Endothelial cell of umbilical vein (primary cell): ENCODE data around the gene YTHDF1. TPM values are rescaled to one million over a fixed set of nuclear protein-coding genes. Genes with fewer than 3 reads are reported as not detected.

Experiments
- BruUV-seq: library from RNA; stranded (reverse); fragments of 400-500 nt; replicated peaks from 2 replicates; lab custom pipeline; 2021; lab: Mats Ljungman, UMichigan
- CTCF ChIA-PET: fragments of 300-600, 350-600 bp; sonication (Branson Sonifier 250); formaldehyde crosslinking; loops from one replicate; lab custom pipeline; 2021; ENCODE audit warnings: antibody characterized with exemption, inconsistent platforms; lab: Charles Lee
- POLR2A ChIA-PET: fragments of 300-600, 350-600 bp; sonication (Branson Sonifier 250); formaldehyde crosslinking; loops from one replicate; lab custom pipeline; 2021; ENCODE audit warnings: antibody characterized with exemption, inconsistent platforms; lab: Charles Lee
- DNase-seq: peaks from one replicate; pipeline ENCODE4 v3.0.0-alpha.2; 2011; ENCODE audit warnings: low read depth, low spot score
- FAIRE-seq: peaks from 2 replicates; lab custom pipeline; 2011; peaks lifted over from hg19 to GRCh38; lab: Jason Lieb, UNC
- H2AFZ ChIP-seq: 2 replicates; pipeline ENCODE4 v1.6.0; 2012; ENCODE audit warnings: low read depth, low read length, control low read depth, inconsistent platforms
- H3K27ac ChIP-seq: 2 replicates; pipeline ENCODE4 v1.5.1; 2011; ENCODE audit warnings: low read depth, mild to moderate bottlenecking, control low read depth, low read length, moderate library complexity; ENCODE audit not compliant: insufficient read depth
- H3K27me3 ChIP-seq, 2 experiments: 2 replicates each; pipeline versions ENCODE4 v1.6.0 to v1.6.1; 2011; ENCODE audit warnings: low read length in 2 of 2, mixed read lengths in 1 of 2; ENCODE audit not compliant: control insufficient read depth in 2 of 2, insufficient read depth in 2 of 2
- H3K36me3 ChIP-seq, 2 experiments: 2 replicates in 1 of 2; 3 replicates in 1 of 2; pipeline ENCODE4 v1.5.1; 2011; ENCODE audit warnings: low read length in 2 of 2, mild to moderate bottlenecking in 1 of 2, moderate library complexity in 1 of 2; ENCODE audit not compliant: control insufficient read depth in 2 of 2, insufficient read depth in 2 of 2; ENCODE audit errors: extremely low read depth in 1 of 2
- H3K4me1 ChIP-seq: 3 replicates; pipeline ENCODE4 v1.5.1; 2011; ENCODE audit warnings: mild to moderate bottlenecking, low read length; ENCODE audit not compliant: control insufficient read depth, insufficient read depth; ENCODE audit errors: extremely low read depth
- H3K4me2 ChIP-seq: 2 replicates; pipeline ENCODE4 v1.6.1; 2011; ENCODE audit warnings: low read length, control low read depth, mixed read lengths; ENCODE audit not compliant: insufficient read depth
- H3K4me3 ChIP-seq, 3 experiments: fragments of 200-600 bp in 1 of 3; sonication (generic), shearing (Covaris generic) in 1 of 3; replicated peaks in 1 of 3; 2 replicates each; pipeline ENCODE4 v1.5.1; 2011 to 2016; ENCODE audit warnings: control low read depth in 3 of 3, low read length in 3 of 3, mild to moderate bottlenecking in 2 of 3, inconsistent platforms in 1 of 3, low read depth in 1 of 3, moderate library complexity in 1 of 3; ENCODE audit not compliant: insufficient read depth in 1 of 3
- H3K79me2 ChIP-seq: 2 replicates; pipeline ENCODE4 v1.6.0; 2012; ENCODE audit warnings: low read length, inconsistent platforms; ENCODE audit not compliant: control insufficient read depth, insufficient read depth
- H3K9ac ChIP-seq: replicated peaks from 2 replicates; pipeline ENCODE3; 2011; ENCODE audit warnings: low read length, control low read depth; ENCODE audit not compliant: insufficient read depth; ENCODE audit errors: extremely low read depth
- H3K9me1 ChIP-seq: replicated peaks from 3 replicates; pipeline ENCODE4 v1.6.0; 2011; ENCODE audit warnings: mild to moderate bottlenecking, low read length; ENCODE audit not compliant: control insufficient read depth, insufficient read depth; ENCODE audit errors: extremely low read depth
- H3K9me3 ChIP-seq: replicated peaks from 2 replicates; pipeline ENCODE4 v1.5.1; 2012; ENCODE audit warnings: low read length, inconsistent platforms; ENCODE audit not compliant: control insufficient read depth, insufficient read depth
- H4K20me1 ChIP-seq: replicated peaks from 2 replicates; pipeline ENCODE3; 2011; ENCODE audit warnings: mild to moderate bottlenecking, low read length; ENCODE audit not compliant: control insufficient read depth, insufficient read depth; ENCODE audit errors: extremely low read depth
- EZH2 ChIP-seq: IDR thresholded peaks from 2 replicates; pipeline ENCODE4 v1.6.1; 2012; ENCODE audit warnings: borderline replicate concordance, low read depth, mild to moderate bottlenecking, moderate library complexity, low read length, inconsistent platforms; ENCODE audit not compliant: severe bottlenecking
- FOS ChIP-seq: IDR thresholded peaks from 2 replicates; pipeline ENCODE4 v1.6.1; 2011; ENCODE audit warnings: mild to moderate bottlenecking, low read length, moderate library complexity, borderline replicate concordance; ENCODE audit not compliant: insufficient read depth
- GATA2 ChIP-seq: IDR thresholded peaks from 2 replicates; pipeline ENCODE4 v1.7.0; 2011; ENCODE audit warnings: low read depth, mild to moderate bottlenecking, moderate library complexity, mixed read lengths, low read length; ENCODE audit not compliant: insufficient read length, insufficient read depth
- MAX ChIP-seq: IDR thresholded peaks from 2 replicates; pipeline ENCODE4 v1.6.1; 2011; ENCODE audit not compliant: insufficient read depth, insufficient read length
- POLR2A ChIP-seq: IDR thresholded peaks from 2 replicates; pipeline ENCODE4 v1.6.1; 2012; ENCODE audit warnings: low read depth, mild to moderate bottlenecking, control low read depth, low read length
- POLR2AphosphoS5 ChIP-seq: IDR thresholded peaks from 2 replicates; pipeline ENCODE4 v1.6.1; 2012; ENCODE audit warnings: low read depth, mild to moderate bottlenecking, control low read depth, low read length, moderate library complexity; ENCODE audit not compliant: insufficient read depth
- dilution Hi-C: fragments of 300-500 bp; cut with MboI; formaldehyde crosslinking; loops from one replicate; pipeline ENCODE4 v1.15.0; 2019; ENCODE audit warnings: low sequenced_read_pairs; ENCODE audit not compliant: extremely low pct_ligation_motif_present
- intact Hi-C: fragments of 100-400 bp; cut with micrococcal nuclease; formaldehyde crosslinking; loops from one replicate; pipeline ENCODE4 v1.10.0; 2022
- polyA plus RNA-seq, 4 experiments: library from polyadenylated mRNA; depleted of rRNA in 3 of 4; stranded (reverse) in 3 of 4; unstranded in 1 of 4; fragments of >200 nt; gene quantifications; 2 replicates each; pipeline versions ENCODE4 v1.2.1 to v1.2.3, GENCODE V29; 2011 to 2012; ENCODE audit warnings: missing spikeins in 1 of 4
- total RNA-seq: library from RNA; stranded (reverse); gene quantifications from 2 replicates; pipeline ENCODE4 v1.2.3, GENCODE V29; 2021

YTHDF1 gene
- total and polyA plus RNA-seq, 2 donors (not counting 3 experiments of a cell fraction or from before 2014, with no cell fraction given) = 25.2 to 44.4 TPM

DNA sequence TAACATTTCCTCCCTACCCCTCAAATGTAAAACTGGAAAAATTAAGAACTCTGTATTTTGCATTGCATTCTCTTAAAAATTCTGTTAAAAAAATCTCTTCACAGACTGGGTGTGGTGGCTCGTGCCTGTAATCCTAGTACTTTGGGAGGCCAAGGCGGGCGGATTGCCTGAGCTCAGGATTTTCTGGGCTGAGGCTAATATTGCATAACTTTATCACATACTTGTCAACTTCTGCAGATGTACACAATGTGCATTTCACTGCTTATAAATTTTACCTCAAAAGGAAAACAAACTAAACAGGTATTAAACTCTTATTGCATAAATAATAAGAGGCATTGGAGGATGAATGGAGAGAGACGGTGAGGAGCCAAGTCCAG lies 21.1 kb downstream of the YTHDF1 start:
- Histone ChIP-seq H3K9me3 (no peaks in the 10 kb centered on the region), H3K4me1 (no peaks in the 10 kb centered on the region), H3K27ac (no peak overlapping the region), H4K20me1 (peaks cover 6% of the 10 kb centered on the region), H3K79me2 (peaks cover 33% of the 10 kb centered on the region), H3K4me3 (no peak overlapping the region), H3K36me3 (peaks cover 0 to 12% of the 10 kb centered on the region in 2 experiments), H2AFZ (no peak overlapping the region), H3K9me1 (no peaks in the 10 kb centered on the region), H3K27me3 (no peaks in the 10 kb centered on the region), H3K4me2 (no peak overlapping the region), H3K9ac (no peak overlapping the region)
- intact Hi-C loops (no loop called here), dilution Hi-C loops (no loop called here)
- DNase-seq (no peak), FAIRE-seq (no peak)
- ChIA-PET POLR2A (no interaction called here), CTCF (interaction anchor here (1.1 to 1.3 kb wide), 2 partner anchors 11 to 29 kb away, joined by 4 read pairs; no protein-coding TSS in a partner anchor)
- BruUV-seq = no TSS peak
- TF ChIP-seq POLR2AphosphoS5 = no peak

- Histone ChIP-seq H3K4me2 (no peak overlapping the region), H2AFZ (no peak overlapping the region), H3K79me2 (peaks cover 27% of the 10 kb centered on the region), H3K27ac (no peak overlapping the region), H4K20me1 (peaks cover 6% of the 10 kb centered on the region), H3K27me3 (no peaks in the 10 kb centered on the region), H3K9ac (no peak overlapping the region), H3K36me3 (peaks cover 0 to 12% of the 10 kb centered on the region in 2 experiments), H3K4me3 (no peak overlapping the region), H3K9me3 (no peaks in the 10 kb centered on the region), H3K9me1 (no peaks in the 10 kb centered on the region), H3K4me1 (no peaks in the 10 kb centered on the region)
- no peak for FAIRE-seq
- dilution Hi-C loops (no loop called here), intact Hi-C loops (no loop called here)
- no peak for DNase-seq
- CTCF ChIA-PET = interaction anchor here (0.9 to 1.3 kb wide), 5 partner anchors 10 to 222 kb away, joined by 3 to 5 read pairs (median 4); no protein-coding TSS in a partner anchor
- no TSS peak for BruUV-seq
- no peak for TF ChIP-seq MAX
- TF ChIP-seq FOS = no peak
- TF ChIP-seq POLR2A = no peak
- no peak for TF ChIP-seq GATA2
- no peak for TF ChIP-seq EZH2
- POLR2A ChIA-PET = no interaction called here
These were observed 21.7 kb downstream of the YTHDF1 start for GRCh38 chr20:63194007-63194796.
